SK-N-SH (cell line): ENCODE results near the gene CNTLN. TPM values are rescaled to one million over a fixed set of nuclear protein-coding genes. Genes with fewer than 3 reads are reported as not detected.

Experiments
- CTCF ChIA-PET: fragments of 300-600, 350-600 bp; formaldehyde crosslinking; extraction: SDS; loops from one replicate; lab custom pipeline; 2021; lab: Yijun Ruan, JAX
- POLR2A ChIA-PET: fragments of 350-600 bp; sonication (Branson Sonifier 250); formaldehyde crosslinking; extraction: SDS; loops from one replicate; lab custom pipeline; 2020; ENCODE audit warnings: antibody characterized with exemption, inconsistent platforms; lab: Yijun Ruan, JAX
- DNase-seq: peaks from one replicate; pipeline ENCODE4 v3.0.0; 2012
- H2AFZ ChIP-seq: fragments of 200-600 bp; sonication (generic); 2 replicates; pipeline ENCODE4 v1.8.1; 2016; ENCODE audit warnings: antibody characterized with exemption, mild to moderate bottlenecking, low read depth
- H3F3A ChIP-seq: fragments of 200-600 bp; sonication (generic); replicated peaks from 2 replicates; pipeline ENCODE3; 2016; ENCODE audit warnings: antibody characterized with exemption, mild to moderate bottlenecking; ENCODE audit not compliant: insufficient read depth
- H3K27ac ChIP-seq, 2 experiments: fragments of 200-500 bp in 1 of 2; fragments of 200-600 bp in 1 of 2; sonication (Bioruptor generic) in 1 of 2; sonication (generic), shearing (Covaris generic) in 1 of 2; 2 replicates each; pipeline versions ENCODE4 v1.5.1 to v1.6.1; 2014 to 2016; ENCODE audit warnings: low read depth in 2 of 2, inconsistent platforms in 1 of 2, low read length in 1 of 2, mild to moderate bottlenecking in 1 of 2, mixed read lengths in 1 of 2
- H3K27me3 ChIP-seq: fragments of 200-600 bp; sonication (generic), shearing (Covaris generic); 2 replicates; pipeline ENCODE4 v1.6.1; 2016; ENCODE audit warnings: mixed run types; ENCODE audit not compliant: insufficient read depth
- H3K36me3 ChIP-seq, 2 experiments: fragments of 200-500 bp in 1 of 2; fragments of 200-600 bp in 1 of 2; sonication (Bioruptor generic) in 1 of 2; sonication (generic) in 1 of 2; replicated peaks in 1 of 2; 2 replicates each; pipeline versions ENCODE3 to v1.5.1; 2014 to 2016; ENCODE audit warnings: low read length in 1 of 2, mild to moderate bottlenecking in 1 of 2; ENCODE audit not compliant: insufficient read depth in 2 of 2, control insufficient read depth in 1 of 2
- H3K4me1 ChIP-seq, 2 experiments: fragments of 200-500 bp in 1 of 2; fragments of 200-600 bp in 1 of 2; sonication (Bioruptor generic) in 1 of 2; sonication (generic), shearing (Covaris generic) in 1 of 2; 2 replicates each; pipeline versions ENCODE4 v1.5.1 to v1.6.1; 2014 to 2016; ENCODE audit warnings: low read depth in 1 of 2, low read length in 1 of 2, mixed run types in 1 of 2; ENCODE audit not compliant: insufficient read depth in 2 of 2, control insufficient read depth in 1 of 2
- H3K4me2 ChIP-seq: fragments of 200-600 bp; sonication (generic), shearing (Covaris generic); 2 replicates; pipeline ENCODE4 v1.6.1; 2017; ENCODE audit warnings: mixed run types
- H3K4me3 ChIP-seq, 2 experiments: fragments of 200-500 bp in 1 of 2; fragments of 200-600 bp in 1 of 2; sonication (Bioruptor generic) in 1 of 2; sonication (generic), shearing (Covaris generic) in 1 of 2; 2 replicates each; pipeline versions ENCODE4 v1.5.1 to v1.8.1; 2014 to 2016; ENCODE audit warnings: low read depth in 2 of 2, inconsistent platforms in 1 of 2, low read length in 1 of 2, mild to moderate bottlenecking in 1 of 2, mixed read lengths in 1 of 2, moderate library complexity in 1 of 2
- H3K79me2 ChIP-seq: fragments of 200-600 bp; sonication (generic); 2 replicates; pipeline ENCODE4 v1.8.1; 2017; ENCODE audit warnings: mild to moderate bottlenecking; ENCODE audit not compliant: insufficient read depth
- H3K9ac ChIP-seq: fragments of 200-600 bp; sonication (generic); 2 replicates; pipeline ENCODE4 v1.6.1; 2017; ENCODE audit warnings: mixed run types
- H3K9me2 ChIP-seq: fragments of 200-600 bp; sonication (generic); 2 replicates; pipeline ENCODE4 v1.6.1; 2017; ENCODE audit warnings: mixed run types
- H3K9me3 ChIP-seq: fragments of 200-600 bp; sonication (generic); 2 replicates; pipeline ENCODE4 v1.6.1; 2017; ENCODE audit warnings: mixed run types, mild to moderate bottlenecking, moderate library complexity
- H4K20me1 ChIP-seq: fragments of 200-600 bp; sonication (generic); 2 replicates; pipeline ENCODE4 v1.6.1; 2017; ENCODE audit warnings: mild to moderate bottlenecking, mixed run types; ENCODE audit not compliant: insufficient read depth
- CHD2 ChIP-seq: fragments of 150-350 bp; IDR thresholded peaks from 2 replicates; pipeline ENCODE4 v1.6.1; 2018; ENCODE audit warnings: low read length; ENCODE audit not compliant: partially characterized antibody
- FOXJ3 ChIP-seq: sonication (generic); formaldehyde crosslinking; IDR thresholded peaks from 2 replicates; pipeline ENCODE4 v1.5.1; 2020; ENCODE audit warnings: mild to moderate bottlenecking, missing genetic modification reagents
- FOXM1 ChIP-seq: IDR thresholded peaks from 2 replicates; pipeline ENCODE4 v1.4.0; 2012; ENCODE audit warnings: low read depth, mild to moderate bottlenecking
- GABPA ChIP-seq: IDR thresholded peaks from 2 replicates; pipeline ENCODE4 v1.4.0; 2012; ENCODE audit warnings: low read depth, mild to moderate bottlenecking
- IRF3 ChIP-seq: fragments of 150-350 bp; IDR thresholded peaks from 2 replicates; pipeline ENCODE4 v1.6.1; 2016; ENCODE audit warnings: mild to moderate bottlenecking, low read depth, low read length
- JUND ChIP-seq: IDR thresholded peaks from 2 replicates; pipeline ENCODE4 v1.4.0; 2012
- MAX ChIP-seq: IDR thresholded peaks from 2 replicates; pipeline ENCODE4 v1.4.0; 2012; ENCODE audit warnings: low read depth
- MEF2A ChIP-seq: IDR thresholded peaks from 2 replicates; pipeline ENCODE4 v1.4.0; 2012; ENCODE audit warnings: low read depth, borderline replicate concordance
- MXI1 ChIP-seq: IDR thresholded peaks from 2 replicates; pipeline ENCODE4 v1.6.1; 2012; ENCODE audit warnings: mild to moderate bottlenecking, low read depth, low read length, improper control_type of control experiment
- NFIC ChIP-seq: IDR thresholded peaks from 2 replicates; pipeline ENCODE4 v1.4.0; 2012; ENCODE audit warnings: borderline replicate concordance
- PBX3 ChIP-seq: IDR thresholded peaks from 2 replicates; pipeline ENCODE4; 2012
- POLR2AphosphoS5 ChIP-seq: IDR thresholded peaks from 2 replicates; pipeline ENCODE4 v1.6.1; 2012; ENCODE audit warnings: low read depth, low read length
- RCOR1 ChIP-seq: fragments of 150-350 bp; IDR thresholded peaks from 2 replicates; pipeline ENCODE4 v1.6.1; 2017; ENCODE audit warnings: antibody characterized with exemption, low read length
- RFX5 ChIP-seq: IDR thresholded peaks from 2 replicates; pipeline ENCODE4 v1.6.1; 2012; ENCODE audit warnings: mild to moderate bottlenecking, improper control_type of control experiment, low read length
- RXRA ChIP-seq: IDR thresholded peaks from 2 replicates; pipeline ENCODE4 v1.4.0; 2012; ENCODE audit warnings: low read depth, mild to moderate bottlenecking, borderline replicate concordance
- TAF1 ChIP-seq: IDR thresholded peaks from 2 replicates; pipeline ENCODE4 v1.6.1; 2012; ENCODE audit warnings: low read depth, mild to moderate bottlenecking, low read length, moderate library complexity, borderline replicate concordance
- TCF12 ChIP-seq: IDR thresholded peaks from 2 replicates; pipeline ENCODE4 v1.4.0; 2012
- TEAD4 ChIP-seq: IDR thresholded peaks from 2 replicates; pipeline ENCODE4 v1.4.0; 2012; ENCODE audit warnings: mild to moderate bottlenecking, borderline replicate concordance; ENCODE audit not compliant: insufficient read depth
- USF2 ChIP-seq: fragments of 150-350 bp; IDR thresholded peaks from 2 replicates; pipeline ENCODE4 v1.6.1; 2017; ENCODE audit warnings: antibody characterized with exemption, low read length, low read depth, borderline replicate concordance
- YY1 ChIP-seq: IDR thresholded peaks from 2 replicates; pipeline ENCODE4 v1.4.0; 2012; ENCODE audit warnings: low read depth, mild to moderate bottlenecking
- ZBTB33 ChIP-seq: IDR thresholded peaks from 2 replicates; pipeline ENCODE4 v1.4.0; 2012; ENCODE audit warnings: low read depth, borderline replicate concordance
- WGBS: methylation state at CpG from one replicate; pipeline ENCODE4 v1.1.6; 2017; ENCODE audit warnings: low lambda C conversion rate; 5-methylcytosine and 5-hydroxymethylcytosine counted together
- polyA plus RNA-seq, 3 experiments: library from polyadenylated mRNA; depleted of rRNA; stranded (reverse); fragments of >200 nt; gene quantifications; 2 replicates each; pipeline ENCODE4 v1.2.3, GENCODE V29; 2012

CNTLN gene
- polyA plus RNA-seq, 1 of the 3 experiments (the other 2 are of a cell fraction): 2.5 TPM

GRCh38 chr9:17088566-17088965 lies 46.3 kb upstream of the CNTLN start:
- Histone ChIP-seq H3K27ac (no peak overlapping the region), H3K9me3 (no peaks in the 10 kb centered on the region), H3K4me3 (no peak overlapping the region), H3F3A (no peaks in the 10 kb centered on the region), H2AFZ (no peak overlapping the region), H4K20me1 (no peaks in the 10 kb centered on the region), H3K4me2 (no peak overlapping the region), H3K79me2 (no peaks in the 10 kb centered on the region), H3K36me3 (no peaks in the 10 kb centered on the region), H3K9me2 (no peaks in the 10 kb centered on the region), H3K9ac (no peak overlapping the region), H3K4me1 (no peaks in the 10 kb centered on the region), H3K27me3 (no peaks in the 10 kb centered on the region)
- WGBS: 90% methylated on average over 5 of the region's 5 CpGs
- no peak for DNase-seq
- POLR2A ChIA-PET: no interaction called here
- TF ChIP-seq TCF12: no peak
- TF ChIP-seq TAF1: no peak
- no peak for TF ChIP-seq RXRA
- TF ChIP-seq GABPA: no peak
- TF ChIP-seq RCOR1: no peak
- no peak for TF ChIP-seq MXI1
- TF ChIP-seq IRF3: no peak
- TF ChIP-seq NFIC: no peak
- no peak for TF ChIP-seq ZBTB33
- TF ChIP-seq PBX3: no peak
- no peak for TF ChIP-seq POLR2AphosphoS5
- no peak for TF ChIP-seq MEF2A
- TF ChIP-seq TEAD4: no peak
- no peak for TF ChIP-seq YY1
- no peak for TF ChIP-seq JUND
- no peak for TF ChIP-seq CHD2
- CTCF ChIA-PET: no interaction called here

- Histone ChIP-seq H3K9ac (no peak overlapping the region), H3K4me1 (no peaks in the 10 kb centered on the region), H3K9me3 (no peaks in the 10 kb centered on the region), H3K9me2 (no peaks in the 10 kb centered on the region), H3K4me2 (no peak overlapping the region), H4K20me1 (no peaks in the 10 kb centered on the region), H3K4me3 (no peak overlapping the region), H3K27ac (no peak overlapping the region), H3F3A (no peaks in the 10 kb centered on the region), H2AFZ (no peak overlapping the region), H3K79me2 (no peaks in the 10 kb centered on the region), H3K27me3 (no peaks in the 10 kb centered on the region), H3K36me3 (no peaks in the 10 kb centered on the region)
- ChIA-PET CTCF (no interaction called here), POLR2A (no interaction called here)
- WGBS: 89% methylated on average over 1 of the region's 1 CpG
- no peak for DNase-seq
- TF ChIP-seq YY1 (no peak), ZBTB33 (no peak), MAX (no peak), TAF1 (no peak), USF2 (no peak), FOXM1 (no peak), MXI1 (no peak), IRF3 (no peak), RFX5 (no peak), FOXJ3 (CRISPR knock-in tag) (no peak)
These were observed 44.8 kb upstream of the CNTLN start for GRCh38 chr9:17090041-17090440.
